Aorta (tissue), 5 donors: ENCODE results near the gene PRKAA2. TPM values are rescaled to one million over a fixed set of nuclear protein-coding genes. Genes with fewer than 3 reads are reported as not detected.

Experiments
- ATAC-seq: fragments of 200-7000 bp; cut with Tn5 transposase; one replicate; pipeline ENCODE4 v1.9.1; 2022; ENCODE audit warnings: moderate library complexity; ENCODE audit not compliant: low FRiP score
- DNase-seq, 2 donors: peaks; one replicate each; pipeline ENCODE4 v3.0.0-alpha.2; 2020
- H3K27ac ChIP-seq, 2 donors: one replicate each; pipeline ENCODE4 v1.5.1; 2013; ENCODE audit warnings: low read length in 2 of 2, mild to moderate bottlenecking in 2 of 2, moderate library complexity in 2 of 2, control low read depth in 1 of 2, inconsistent platforms in 1 of 2, low read depth in 1 of 2
- H3K27me3 ChIP-seq, 2 donors: one replicate each; pipeline ENCODE4 v1.6.1; 2013; ENCODE audit warnings: control low read depth in 1 of 2, low read length in 1 of 2, mild to moderate bottlenecking in 1 of 2, moderate library complexity in 1 of 2; ENCODE audit not compliant: insufficient read depth in 2 of 2, control insufficient read depth in 1 of 2
- H3K36me3 ChIP-seq, 2 donors: one replicate each; pipeline ENCODE4 v1.6.1; 2013; ENCODE audit warnings: control low read depth in 1 of 2, low read length in 1 of 2, mild to moderate bottlenecking in 1 of 2; ENCODE audit not compliant: insufficient read depth in 2 of 2, control insufficient read depth in 1 of 2
- H3K4me1 ChIP-seq, 2 donors: one replicate each; pipeline ENCODE4 v1.6.1; 2013; ENCODE audit warnings: low read length in 2 of 2, control low read depth in 1 of 2, mild to moderate bottlenecking in 1 of 2, moderate library complexity in 1 of 2; ENCODE audit not compliant: insufficient read depth in 2 of 2, control insufficient read depth in 1 of 2
- H3K4me3 ChIP-seq, 2 donors: one replicate each; pipeline ENCODE4 v1.5.1; 2013; ENCODE audit warnings: low read length in 2 of 2, control low read depth in 1 of 2, mild to moderate bottlenecking in 1 of 2
- H3K9me3 ChIP-seq: one replicate; pipeline ENCODE4 v1.6.1; 2013; ENCODE audit warnings: mild to moderate bottlenecking, low read length; ENCODE audit not compliant: control insufficient read depth
- WGBS, 2 donors: extraction: QIAGEN DNeasy Blood & Tissue Kit; methylation state at CpG; one replicate each; pipeline ENCODE4 v1.1.7; 2013; 5-methylcytosine and 5-hydroxymethylcytosine counted together
- intact Hi-C, 2 donors: fragments of 100-400 bp; cut with DNase I; formaldehyde crosslinking; loops; one replicate each; pipeline versions ENCODE4 v1.14.2 to v1.15.0; 2022
- polyA plus RNA-seq, 2 donors: library from polyadenylated mRNA; stranded (reverse); fragments of 200-250 nt; gene quantifications; one replicate each; pipeline ENCODE4 v1.2.3, GENCODE V29; 2013
- total RNA-seq, 2 donors: library from RNA; stranded (reverse); fragmentation: NEBNext Ultra II Directional; extraction: Animal tissue kit (Norgen Biotek cat#: 25700); gene quantifications; one replicate each; pipeline ENCODE4 v1.2.1, GENCODE V29; 2021
- donor health status: healthy with polysubstance abuse.
- donor health status: Bipolar disorder and iron deficiency.
- donor health status: DM: no; HTN: no; CAD: no.
- donor health status: DM: no; HTN: no; CAD: no.
- donor health status: DM: yes; HTN: yes; CAD: no.

The PRKAA2 gene
- total and polyA plus RNA-seq, 4 donors = 2.8 to 8.6 (median 5.1) TPM

DNA sequence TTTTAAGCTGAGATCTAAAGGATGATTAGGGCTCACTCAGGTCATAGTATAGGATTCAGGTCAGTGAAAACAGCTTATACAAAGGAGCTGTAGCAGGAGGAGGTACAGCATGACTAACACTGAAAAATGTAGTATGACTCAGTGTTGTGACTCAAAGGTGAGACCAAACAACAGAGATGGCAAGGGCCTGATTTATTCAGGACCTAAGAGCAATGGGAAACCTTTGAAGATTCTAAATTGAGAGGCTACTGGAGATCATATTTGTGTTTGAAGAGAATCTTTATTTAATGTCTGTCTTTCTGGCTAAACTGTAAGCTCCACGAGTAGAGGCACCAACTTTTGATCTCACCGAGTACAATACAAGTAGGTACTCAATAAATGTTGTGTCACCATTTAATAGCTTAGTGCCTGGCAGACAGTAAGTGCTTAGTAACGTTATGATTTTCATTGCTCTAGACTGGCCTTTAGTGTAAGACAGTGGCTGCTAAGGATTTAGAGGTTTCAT, 43.5 kb downstream of the PRKAA2 start:
- DNase-seq = no peak
- H3K27me3 ChIP-seq = no peaks in the 10 kb centered on the region
- no peak overlapping the region for H3K4me3 ChIP-seq
- no peaks in the 10 kb centered on the region for H3K9me3 ChIP-seq
- WGBS, 2 donors = 83 to 85% methylated on average over 3 of the region's 3 CpGs
- no peak overlapping the region for H3K27ac ChIP-seq
- H3K4me1 ChIP-seq = no peaks in the 10 kb centered on the region
- intact Hi-C loops = no loop called here
- ATAC-seq = no peak
- no peaks in the 10 kb centered on the region for H3K36me3 ChIP-seq

GRCh38 chr1:56696663-56697062, 51.5 kb downstream of the PRKAA2 start:
- 88 to 96% methylated on average over 3 of the region's 3 CpGs for WGBS, 2 donors
- ATAC-seq (no peak), DNase-seq (no peak)
- peaks cover 0 to 3% of the 10 kb centered on the region in 2 donors for H3K36me3 ChIP-seq
- intact Hi-C loops = no loop called here
- H3K27me3 ChIP-seq = no peaks in the 10 kb centered on the region
- no peak overlapping the region for H3K27ac ChIP-seq
- H3K4me3 ChIP-seq = no peak overlapping the region
- H3K4me1 ChIP-seq = no peaks in the 10 kb centered on the region
- no peaks in the 10 kb centered on the region for H3K9me3 ChIP-seq

DNA sequence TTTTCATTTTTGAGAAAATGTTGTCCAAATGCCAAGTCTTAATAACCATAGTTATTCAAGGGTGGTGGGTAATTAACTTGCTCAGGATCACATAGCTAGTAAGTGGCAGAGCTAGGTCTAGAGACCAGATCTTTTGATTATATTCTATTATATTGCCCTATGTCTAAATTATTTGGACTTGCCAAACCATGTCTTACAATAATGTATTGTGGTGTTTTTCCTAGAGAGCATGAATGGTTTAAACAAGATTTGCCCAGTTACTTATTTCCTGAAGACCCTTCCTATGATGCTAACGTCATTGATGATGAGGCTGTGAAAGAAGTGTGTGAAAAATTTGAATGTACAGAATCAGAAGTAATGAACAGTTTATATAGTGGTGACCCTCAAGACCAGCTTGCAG, 58.6 kb downstream of the PRKAA2 start:
- intact Hi-C loops = loop anchor here in 1 of 2 donors (10.0 kb wide), 1 partner anchor 1559 kb away; no protein-coding TSS in a partner anchor
- Histone ChIP-seq H3K27me3 (no peaks in the 10 kb centered on the region), H3K27ac (no peak overlapping the region), H3K4me3 (no peak overlapping the region), H3K9me3 (no peaks in the 10 kb centered on the region), H3K36me3 (peaks cover 0 to 2% of the 10 kb centered on the region in 2 donors), H3K4me1 (no peaks in the 10 kb centered on the region)
- 83 to 89% methylated on average over 1 of the region's 1 CpG for WGBS, 2 donors
- no peak for ATAC-seq
- DNase-seq = no peak

GRCh38 chr1:56707379-56707778, 62.3 kb downstream of the PRKAA2 start:
- H3K9me3 ChIP-seq = no peaks in the 10 kb centered on the region
- peaks cover 0 to 2% of the 10 kb centered on the region in 2 donors for H3K36me3 ChIP-seq
- intact Hi-C loops = loop anchor here (5.0 to 10.0 kb wide), 3 partner anchors 1330 to 1563 kb away; no protein-coding TSS in a partner anchor
- H3K27ac ChIP-seq = no peak overlapping the region
- H3K27me3 ChIP-seq = no peaks in the 10 kb centered on the region
- DNase-seq (no peak), ATAC-seq (no peak)
- H3K4me3 ChIP-seq = no peak overlapping the region
- WGBS, 2 donors = 82 to 86% methylated on average over 4 of the region's 4 CpGs
- H3K4me1 ChIP-seq = no peaks in the 10 kb centered on the region

DNA sequence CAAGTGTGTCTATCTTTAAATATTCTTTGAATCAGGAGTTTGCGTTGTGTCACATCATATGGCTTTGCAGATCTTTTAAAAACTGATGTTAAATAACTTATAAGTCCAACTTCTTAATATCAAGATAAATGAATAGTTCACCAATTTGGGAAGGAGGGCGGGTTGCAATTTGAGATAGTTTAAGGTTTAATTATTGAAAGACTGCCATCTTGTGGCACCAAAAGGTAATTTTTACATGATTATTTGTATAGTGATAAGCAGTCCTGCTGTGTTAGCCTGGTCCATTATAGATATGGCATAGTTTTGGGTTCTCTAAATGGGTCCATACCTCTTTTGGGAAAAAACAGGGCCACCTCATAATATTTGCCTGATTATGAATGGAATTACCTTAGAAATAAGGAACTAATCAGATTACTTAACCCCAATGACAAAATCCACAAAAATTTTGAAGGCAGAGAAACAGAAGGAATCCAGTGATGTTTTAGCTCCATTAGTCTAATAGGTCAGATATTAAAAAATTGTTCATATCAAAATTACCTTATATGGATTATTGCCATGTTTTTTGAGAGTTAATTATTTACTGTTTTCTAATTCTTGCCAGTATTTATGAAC, 64.3 kb downstream of the PRKAA2 start:
- Histone ChIP-seq H3K4me3 (no peak overlapping the region), H3K27ac (no peak overlapping the region), H3K27me3 (no peaks in the 10 kb centered on the region), H3K36me3 (peaks cover 0 to 2% of the 10 kb centered on the region in 2 donors), H3K9me3 (no peaks in the 10 kb centered on the region), H3K4me1 (no peaks in the 10 kb centered on the region)
- WGBS, 2 donors = 4 to 5% methylated on average over 2 of the region's 2 CpGs
- ATAC-seq = no peak
- intact Hi-C loops = loop anchor here (5.0 to 10.0 kb wide), 3 partner anchors 1332 to 1565 kb away; no protein-coding TSS in a partner anchor
- no peak for DNase-seq

- ATAC-seq = no peak
- H3K9me3 ChIP-seq = no peaks in the 10 kb centered on the region
- no peak overlapping the region for H3K4me3 ChIP-seq
- no peaks in the 10 kb centered on the region for H3K4me1 ChIP-seq
- WGBS, 2 donors = 62 to 78% methylated on average over 2 of the region's 2 CpGs
- H3K27ac ChIP-seq = no peak overlapping the region
- DNase-seq = no peak
- intact Hi-C loops = loop anchor here (5.0 to 10.0 kb wide), 4 partner anchors 1333 to 1565 kb away; no protein-coding TSS in a partner anchor
- H3K27me3 ChIP-seq = no peaks in the 10 kb centered on the region
- peaks cover 0 to 2% of the 10 kb centered on the region in 2 donors for H3K36me3 ChIP-seq
Measured at GRCh38 chr1:56709995-56710394, 64.9 kb downstream of the PRKAA2 start.

- Histone ChIP-seq H3K4me1 (no peaks in the 10 kb centered on the region), H3K27me3 (no peaks in the 10 kb centered on the region), H3K36me3 (peaks cover 0 to 2% of the 10 kb centered on the region in 2 donors), H3K4me3 (no peak overlapping the region), H3K9me3 (no peaks in the 10 kb centered on the region), H3K27ac (no peak overlapping the region)
- DNase-seq (no peak), ATAC-seq (no peak)
- intact Hi-C loops = loop anchor here in 1 of 2 donors (10.0 kb wide), 1 partner anchor 1426 kb away; no protein-coding TSS in a partner anchor
Measured at GRCh38 chr1:56710646-56711045, 65.5 kb downstream of the PRKAA2 start.

DNA sequence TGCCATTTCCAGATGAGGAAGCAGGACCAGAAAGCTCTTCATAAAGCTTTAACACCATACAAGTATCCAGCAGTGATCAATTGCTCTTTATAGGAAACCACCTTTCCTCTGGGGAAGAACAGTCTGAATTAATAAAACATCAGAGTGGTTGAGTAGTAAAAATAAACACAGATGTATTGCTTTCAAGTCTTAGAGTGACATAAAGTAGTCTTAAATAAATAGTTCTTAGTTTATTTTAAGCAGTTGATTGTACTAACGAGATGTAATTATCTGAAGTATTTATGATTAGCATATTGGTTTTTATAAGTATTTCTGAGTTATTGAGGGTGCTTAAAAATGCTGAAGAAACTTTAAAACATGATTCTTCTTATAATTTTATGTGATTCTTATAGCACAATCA, 67.0 kb downstream of the PRKAA2 start:
- intact Hi-C loops = loop anchor here in 1 of 2 donors (10.0 kb wide), 1 partner anchor 1427 kb away; no protein-coding TSS in a partner anchor
- WGBS, 2 donors = 79 to 81% methylated on average over 1 of the region's 1 CpG

DNA sequence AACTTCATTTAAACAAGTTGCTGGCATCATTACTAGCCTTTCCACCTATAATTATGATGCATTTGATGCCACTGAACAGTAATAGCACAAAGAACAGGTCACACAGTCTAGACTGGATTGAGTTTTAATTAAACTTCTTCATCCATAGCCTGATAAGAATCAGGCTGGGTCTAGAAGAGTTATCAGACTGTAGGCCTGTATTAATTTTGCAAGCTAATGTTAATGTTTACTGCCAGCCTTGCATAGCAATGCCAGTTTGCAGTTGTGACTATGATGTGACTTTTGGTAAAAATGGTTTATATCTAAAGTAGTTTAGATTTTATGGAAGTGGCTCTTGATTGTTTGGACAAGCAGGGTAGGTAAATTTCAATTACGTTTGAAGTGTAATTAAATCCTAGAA, 68.0 kb downstream of the PRKAA2 start:
- 84 to 90% methylated on average over 1 of the region's 1 CpG for WGBS, 2 donors
- ATAC-seq (no peak), DNase-seq (no peak)
- no peak overlapping the region for H3K4me3 ChIP-seq
- intact Hi-C loops = loop anchor here in 1 of 2 donors (10.0 kb wide), 1 partner anchor 1428 kb away; no protein-coding TSS in a partner anchor
- no peaks in the 10 kb centered on the region for H3K4me1 ChIP-seq
- no peaks in the 10 kb centered on the region for H3K9me3 ChIP-seq
- no peaks in the 10 kb centered on the region for H3K36me3 ChIP-seq
- H3K27ac ChIP-seq = no peak overlapping the region
- H3K27me3 ChIP-seq = no peaks in the 10 kb centered on the region

More for the DNA sequence above, 67.0 kb downstream of the PRKAA2 start:
- no peaks in the 10 kb centered on the region for H3K36me3 ChIP-seq
- no peaks in the 10 kb centered on the region for H3K9me3 ChIP-seq
- no peaks in the 10 kb centered on the region for H3K4me1 ChIP-seq
- ATAC-seq (no peak), DNase-seq (no peak)
- H3K27ac ChIP-seq = no peak overlapping the region
- H3K27me3 ChIP-seq = no peaks in the 10 kb centered on the region
- no peak overlapping the region for H3K4me3 ChIP-seq
